Limb (tissue), 2 donors: ENCODE measurements around the gene SLC6A5.
A peak's percentile ranks its signal among the peaks of the same experiment; 100 is the strongest.

Experiments used
- DNase-seq, 2 donors: peaks; one replicate each; pipeline ENCODE4 v3.0.0-alpha.2; 2016; ENCODE audit errors: extremely low spot score in 2 of 2

The SLC6A5 gene

GRCh38 chr11:20668844-20669819, 69.7 kb downstream of the SLC6A5 start, which contains the start of gene NELL1:
NELL1 (plus strand) TSS chr11:20669586.
- DNase-seq: peak in 1 of 2 donors; percentile 62

GRCh38 chr11:20669820-20670684, 70.6 kb downstream of the SLC6A5 start:
- peak in 1 of 2 donors; percentile 51 for DNase-seq

GRCh38 chr11:20670932-20671403, 71.6 kb downstream of the SLC6A5 start:
- DNase-seq: peak in 1 of 2 donors; percentile 38

GRCh38 chr11:20671856-20672546, 72.6 kb downstream of the SLC6A5 start:
- DNase-seq: peak in 1 of 2 donors; percentile 30

- DNase-seq: no peak
Measured at GRCh38 chr11:20672575-20672974, 73.2 kb downstream of the SLC6A5 start.

GRCh38 chr11:20676658-20677057, 77.2 kb downstream of the SLC6A5 start:
- DNase-seq: no peak

GRCh38 chr11:20688761-20689160, 89.4 kb downstream of the SLC6A5 start:
- no peak for DNase-seq

- no peak for DNase-seq
Measured at GRCh38 chr11:20707876-20708275, 108.5 kb downstream of the SLC6A5 start.
